OCI-LY3 (cell line): Measurements from ENCODE around the gene RPS6KB1.

ENCODE experiments used
- EZH2phosphoT487 ChIP-seq: fragments of 200-600 bp; shearing (Covaris generic); IDR thresholded peaks from 2 replicates; pipeline ENCODE4 v1.6.1; 2018; ENCODE audit warnings: antibody characterized with exemption, mixed run types, low read depth
- TF ChIP-seq, protein P1 (sequence below): fragments of 200-600, 300-600 bp; sonication (generic); IDR thresholded peaks from 2 replicates; pipeline ENCODE4 v1.5.1; 2014; ENCODE audit warnings: antibody characterized with exemption, low read length, low read depth

DNA sequence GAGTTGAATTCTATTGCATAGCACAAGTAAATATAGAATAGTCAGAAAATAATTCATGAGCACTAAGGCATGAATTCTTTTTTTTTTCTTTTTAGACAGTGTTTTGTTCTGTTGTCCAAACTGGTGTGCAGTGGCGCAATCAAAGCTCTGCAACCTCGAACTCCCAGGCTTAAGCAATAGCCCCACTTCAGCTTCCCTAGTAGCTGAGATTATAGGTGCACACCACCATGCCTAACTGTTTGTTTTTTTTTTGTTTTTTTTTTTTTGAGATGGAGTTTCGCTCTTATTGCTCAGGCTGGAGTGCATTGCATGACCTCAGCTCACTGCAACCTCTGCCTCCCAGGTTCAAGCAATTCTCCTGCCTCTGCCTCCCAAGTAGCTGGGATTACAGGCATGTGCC, 16.8 kb upstream of the RPS6KB1 start:
- TF ChIP-seq, protein P1, sequence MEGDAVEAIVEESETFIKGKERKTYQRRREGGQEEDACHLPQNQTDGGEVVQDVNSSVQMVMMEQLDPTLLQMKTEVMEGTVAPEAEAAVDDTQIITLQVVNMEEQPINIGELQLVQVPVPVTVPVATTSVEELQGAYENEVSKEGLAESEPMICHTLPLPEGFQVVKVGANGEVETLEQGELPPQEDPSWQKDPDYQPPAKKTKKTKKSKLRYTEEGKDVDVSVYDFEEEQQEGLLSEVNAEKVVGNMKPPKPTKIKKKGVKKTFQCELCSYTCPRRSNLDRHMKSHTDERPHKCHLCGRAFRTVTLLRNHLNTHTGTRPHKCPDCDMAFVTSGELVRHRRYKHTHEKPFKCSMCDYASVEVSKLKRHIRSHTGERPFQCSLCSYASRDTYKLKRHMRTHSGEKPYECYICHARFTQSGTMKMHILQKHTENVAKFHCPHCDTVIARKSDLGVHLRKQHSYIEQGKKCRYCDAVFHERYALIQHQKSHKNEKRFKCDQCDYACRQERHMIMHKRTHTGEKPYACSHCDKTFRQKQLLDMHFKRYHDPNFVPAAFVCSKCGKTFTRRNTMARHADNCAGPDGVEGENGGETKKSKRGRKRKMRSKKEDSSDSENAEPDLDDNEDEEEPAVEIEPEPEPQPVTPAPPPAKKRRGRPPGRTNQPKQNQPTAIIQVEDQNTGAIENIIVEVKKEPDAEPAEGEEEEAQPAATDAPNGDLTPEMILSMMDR = no peak
- TF ChIP-seq EZH2phosphoT487 = no peak
